Vagina (tissue), 2 donors: ENCODE results near the gene TENT5C. TPM values are rescaled to one million over a fixed set of nuclear protein-coding genes. Genes with fewer than 3 reads are reported as not detected.

ENCODE experiments used
- DNase-seq, 2 donors: peaks; one replicate each; pipeline ENCODE4 v3.0.0-alpha.2; 2017; ENCODE audit errors: extremely low spot score in 2 of 2
- H3K27ac ChIP-seq: fragments of 200-600 bp; sonication (generic); one replicate; pipeline ENCODE4 v1.5.1; 2019
- H3K27me3 ChIP-seq: fragments of 200-600 bp; sonication (generic); one replicate; pipeline ENCODE4 v1.5.1; 2019
- H3K36me3 ChIP-seq, 2 donors: fragments of 200-600 bp; sonication (generic); one replicate each; pipeline ENCODE4 v1.5.1; 2017 to 2019
- H3K4me1 ChIP-seq: fragments of 200-600 bp; sonication (generic); one replicate; pipeline ENCODE4 v1.5.1; 2019
- H3K4me3 ChIP-seq, 2 donors: fragments of 200-600 bp; sonication (generic); 1 replicate in 1 of 2; 2 replicates in 1 of 2; pipeline ENCODE4 v1.5.1; 2016 to 2019
- H3K9me3 ChIP-seq: fragments of 200-600 bp; sonication (generic); one replicate; pipeline ENCODE4 v1.5.1; 2019
- POLR2A ChIP-seq, 2 donors: fragments of 450-650 bp; IDR thresholded peaks; one replicate each; pipeline ENCODE4 v1.6.1; 2017; ENCODE audit warnings: antibody characterized with exemption in 2 of 2, mild to moderate bottlenecking in 2 of 2, moderate library complexity in 2 of 2
- POLR2AphosphoS5 ChIP-seq, 2 donors: sonication (generic); formaldehyde crosslinking; IDR thresholded peaks; one replicate each; pipeline ENCODE4 v1.9.0; 2017; ENCODE audit warnings: antibody characterized with exemption in 2 of 2, mild to moderate bottlenecking in 2 of 2, low read depth in 1 of 2; ENCODE audit not compliant: insufficient read depth in 1 of 2
- intact Hi-C: fragments of 100-400 bp; cut with DNase I; formaldehyde crosslinking; loops from one replicate; pipeline ENCODE4 v1.15.1; 2023
- total RNA-seq: library from RNA; depleted of rRNA; stranded (reverse); fragments of >200 nt; gene quantifications from one replicate; pipeline ENCODE4 v1.2.3, GENCODE V29; 2016
- TF ChIP-seq, protein P1 (sequence below), 3 experiments: fragments of 450-650 bp in 2 of 3; fragments of 200-600 bp in 1 of 3; sonication (generic) in 1 of 3; IDR thresholded peaks; one replicate each; pipeline ENCODE4 v1.5.1; 2017 to 2019; ENCODE audit warnings: antibody characterized with exemption in 3 of 3, mild to moderate bottlenecking in 2 of 3, moderate library complexity in 2 of 3

The TENT5C gene
- total RNA-seq, 1 donor from 2014 or later, result 4.2 TPM

DNA sequence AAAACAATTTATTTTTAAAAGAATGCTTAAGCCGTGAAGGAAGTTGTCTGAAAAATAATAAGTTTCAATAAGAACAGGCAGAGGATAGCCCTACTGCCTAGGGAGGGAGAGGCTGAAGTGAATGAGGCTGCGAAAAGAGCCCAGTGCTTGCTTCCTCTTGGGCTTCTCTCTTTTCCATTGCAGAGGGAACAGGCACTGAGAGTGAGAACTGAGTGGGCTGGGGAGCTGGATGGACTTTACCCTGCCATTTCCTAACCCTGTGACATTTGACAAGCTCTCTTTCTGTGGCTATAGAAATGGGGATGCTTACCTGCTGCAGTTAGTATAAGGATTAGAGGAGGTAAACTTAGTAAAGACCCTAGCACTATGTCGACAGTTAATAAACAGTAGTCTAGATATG lies 30.0 kb downstream of the TENT5C start:
- intact Hi-C loops, result no loop called here
- Histone ChIP-seq H3K4me1 (no peaks in the 10 kb centered on the region), H3K27me3 (no peaks in the 10 kb centered on the region), H3K9me3 (no peaks in the 10 kb centered on the region), H3K4me3 (no peak overlapping the region), H3K36me3 (no peaks in the 10 kb centered on the region), H3K27ac (no peak overlapping the region)
- TF ChIP-seq POLR2AphosphoS5 (IDR thresholded peaks at IDR 0.05; ENCODE audit: insufficient read depth in 1 of 2, low read depth in 1 of 2), result no peak
- TF ChIP-seq, protein P1, sequence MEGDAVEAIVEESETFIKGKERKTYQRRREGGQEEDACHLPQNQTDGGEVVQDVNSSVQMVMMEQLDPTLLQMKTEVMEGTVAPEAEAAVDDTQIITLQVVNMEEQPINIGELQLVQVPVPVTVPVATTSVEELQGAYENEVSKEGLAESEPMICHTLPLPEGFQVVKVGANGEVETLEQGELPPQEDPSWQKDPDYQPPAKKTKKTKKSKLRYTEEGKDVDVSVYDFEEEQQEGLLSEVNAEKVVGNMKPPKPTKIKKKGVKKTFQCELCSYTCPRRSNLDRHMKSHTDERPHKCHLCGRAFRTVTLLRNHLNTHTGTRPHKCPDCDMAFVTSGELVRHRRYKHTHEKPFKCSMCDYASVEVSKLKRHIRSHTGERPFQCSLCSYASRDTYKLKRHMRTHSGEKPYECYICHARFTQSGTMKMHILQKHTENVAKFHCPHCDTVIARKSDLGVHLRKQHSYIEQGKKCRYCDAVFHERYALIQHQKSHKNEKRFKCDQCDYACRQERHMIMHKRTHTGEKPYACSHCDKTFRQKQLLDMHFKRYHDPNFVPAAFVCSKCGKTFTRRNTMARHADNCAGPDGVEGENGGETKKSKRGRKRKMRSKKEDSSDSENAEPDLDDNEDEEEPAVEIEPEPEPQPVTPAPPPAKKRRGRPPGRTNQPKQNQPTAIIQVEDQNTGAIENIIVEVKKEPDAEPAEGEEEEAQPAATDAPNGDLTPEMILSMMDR (IDR thresholded peaks at IDR 0.05), result no peak
- TF ChIP-seq POLR2A (IDR thresholded peaks at IDR 0.05), result no peak
- DNase-seq, result no peak

DNA sequence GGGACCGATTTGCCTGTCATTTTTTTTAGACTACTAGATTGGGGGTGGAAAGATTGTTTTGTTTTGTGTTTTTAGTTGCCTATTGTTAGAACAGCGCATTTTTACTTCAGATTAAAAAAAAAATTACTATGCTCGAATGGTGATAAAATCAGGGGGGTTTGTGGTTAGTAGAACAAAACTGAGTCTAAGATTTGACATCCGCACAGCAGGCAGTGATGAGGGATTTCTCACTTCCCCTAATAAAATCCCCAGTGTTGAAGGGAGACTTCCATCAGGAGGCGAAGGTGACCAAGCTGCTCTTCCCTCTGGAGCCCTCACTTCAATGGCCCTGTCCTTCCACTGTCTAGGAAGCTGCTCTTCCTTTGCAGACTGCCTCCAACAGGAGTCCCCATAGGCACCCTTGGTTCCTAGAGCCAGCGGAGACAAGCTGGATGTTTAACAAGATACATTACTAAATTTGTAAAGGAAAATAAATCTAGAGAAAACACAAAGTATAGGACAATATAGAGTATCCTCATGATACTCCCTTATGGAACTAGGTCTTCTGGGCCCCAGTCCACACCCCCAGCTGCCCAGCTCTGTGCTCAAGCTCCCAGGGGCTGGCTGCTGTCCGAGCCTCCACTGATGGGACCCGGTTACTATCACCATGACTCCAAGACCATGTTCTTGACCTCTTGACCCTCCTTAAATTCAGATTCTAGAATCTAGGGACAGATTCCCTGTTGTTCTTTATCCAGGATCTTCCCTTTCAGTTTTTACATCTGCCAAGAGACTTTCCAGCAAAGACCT lies 31.0 kb downstream of the TENT5C start:
- H3K27ac ChIP-seq, result no peak overlapping the region
- intact Hi-C loops, result no loop called here
- no peaks in the 10 kb centered on the region for H3K27me3 ChIP-seq
- no peaks in the 10 kb centered on the region for H3K4me1 ChIP-seq
- DNase-seq, result no peak
- no peaks in the 10 kb centered on the region for H3K9me3 ChIP-seq
- no peak overlapping the region for H3K4me3 ChIP-seq
- TF ChIP-seq, protein P1 (IDR thresholded peaks at IDR 0.05), result no peak
- TF ChIP-seq POLR2AphosphoS5 (IDR thresholded peaks at IDR 0.05; ENCODE audit: insufficient read depth in 1 of 2, low read depth in 1 of 2) (no peak), POLR2A (IDR thresholded peaks at IDR 0.05) (no peak)
- no peaks in the 10 kb centered on the region for H3K36me3 ChIP-seq

DNA sequence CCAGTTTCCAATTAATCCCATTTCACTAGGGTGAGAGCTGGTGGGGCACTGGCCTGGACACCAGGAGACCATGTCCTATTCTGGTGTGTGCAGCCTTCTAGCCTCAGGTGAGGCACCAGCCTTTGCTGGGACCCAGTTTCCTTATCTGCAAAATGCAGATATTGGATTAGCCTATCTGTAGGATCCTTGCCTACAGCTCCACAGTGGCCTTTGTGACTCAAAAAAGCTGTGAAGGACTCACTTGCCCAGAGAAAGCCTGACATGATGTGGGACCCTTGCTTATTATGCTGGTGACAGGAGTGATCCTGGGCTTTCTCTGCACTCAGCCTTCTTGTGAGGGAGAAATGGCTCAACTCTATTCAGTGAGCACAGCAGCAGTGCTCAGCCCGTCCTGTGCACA lies 32.3 kb downstream of the TENT5C start:
- Histone ChIP-seq H3K9me3 (no peaks in the 10 kb centered on the region), H3K4me3 (no peak overlapping the region), H3K27ac (no peak overlapping the region), H3K36me3 (no peaks in the 10 kb centered on the region), H3K27me3 (no peaks in the 10 kb centered on the region), H3K4me1 (no peaks in the 10 kb centered on the region)
- TF ChIP-seq, protein P1 (IDR thresholded peaks at IDR 0.05), result no peak
- TF ChIP-seq POLR2A (IDR thresholded peaks at IDR 0.05), result no peak
- TF ChIP-seq POLR2AphosphoS5 (IDR thresholded peaks at IDR 0.05; ENCODE audit: insufficient read depth in 1 of 2, low read depth in 1 of 2), result no peak
- DNase-seq, result no peak
- intact Hi-C loops, result no loop called here

DNA sequence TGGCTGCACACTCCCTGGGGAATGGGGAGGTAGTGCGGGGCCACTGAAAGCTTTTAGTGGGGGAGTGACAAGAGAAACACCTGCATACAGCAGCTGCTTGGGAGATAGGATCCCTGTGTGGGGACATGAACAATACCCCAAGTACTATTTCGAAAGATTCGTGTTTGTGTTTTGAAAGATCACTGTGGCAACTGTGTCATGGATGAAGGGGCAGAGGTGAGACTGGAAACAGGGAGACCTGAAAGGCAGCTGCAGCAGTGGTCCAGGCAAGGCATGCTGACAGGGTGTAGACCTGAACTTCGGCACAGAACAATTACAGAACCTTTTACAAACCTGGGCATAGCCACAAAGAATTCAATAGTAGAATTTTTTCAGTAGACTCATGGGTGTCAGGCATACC lies 32.9 kb downstream of the TENT5C start:
- no peak for TF ChIP-seq POLR2AphosphoS5 (IDR thresholded peaks at IDR 0.05; ENCODE audit: insufficient read depth in 1 of 2, low read depth in 1 of 2)
- TF ChIP-seq, protein P1 (IDR thresholded peaks at IDR 0.05), result no peak
- no peak for TF ChIP-seq POLR2A (IDR thresholded peaks at IDR 0.05)
- H3K9me3 ChIP-seq, result no peaks in the 10 kb centered on the region
- H3K27me3 ChIP-seq, result no peaks in the 10 kb centered on the region
- no peak for DNase-seq
- no peaks in the 10 kb centered on the region for H3K4me1 ChIP-seq
- no peak overlapping the region for H3K27ac ChIP-seq
- no peak overlapping the region for H3K4me3 ChIP-seq
- intact Hi-C loops, result no loop called here
- H3K36me3 ChIP-seq, result no peaks in the 10 kb centered on the region

DNA sequence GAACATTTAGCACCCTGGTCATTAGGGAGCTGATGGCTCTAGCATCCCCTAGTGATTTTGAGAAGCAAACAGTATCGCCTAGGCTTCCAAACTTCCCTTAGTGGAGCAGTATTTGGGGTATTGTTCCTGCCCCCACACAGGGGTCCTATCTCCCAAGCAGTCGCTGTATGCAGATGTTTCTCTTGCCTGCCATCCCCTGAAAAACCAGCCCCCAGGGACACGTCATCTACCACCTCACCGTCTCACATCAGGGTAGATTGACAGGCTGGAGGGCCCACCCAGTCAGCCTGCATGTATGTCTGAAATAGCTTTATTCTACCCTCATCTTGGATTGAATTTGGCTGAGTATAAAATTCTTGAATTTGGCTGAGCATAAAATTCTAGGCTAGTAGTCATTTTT lies 33.9 kb downstream of the TENT5C start:
- TF ChIP-seq POLR2AphosphoS5 (IDR thresholded peaks at IDR 0.05; ENCODE audit: insufficient read depth in 1 of 2, low read depth in 1 of 2) (no peak), POLR2A (IDR thresholded peaks at IDR 0.05) (no peak)
- TF ChIP-seq, protein P1 (IDR thresholded peaks at IDR 0.05), result no peak
- Histone ChIP-seq H3K9me3 (no peaks in the 10 kb centered on the region), H3K27ac (no peak overlapping the region), H3K4me1 (no peaks in the 10 kb centered on the region), H3K36me3 (no peaks in the 10 kb centered on the region), H3K4me3 (no peak overlapping the region), H3K27me3 (no peaks in the 10 kb centered on the region)
- intact Hi-C loops, result no loop called here
- DNase-seq, result no peak
